ENCODE data around the gene BRIP1.

- no peak for TF ChIP-seq POLR2A (IDR thresholded peaks at IDR 0.05; ENCODE audit: low read depth, low read length)
- no peak for TF ChIP-seq POLR2AphosphoS5 (IDR thresholded peaks at IDR 0.05; ENCODE audit: low read depth, low read length)
Measured at GRCh38 chr17:61641084-61641483, 222.2 kb downstream of the BRIP1 start.
